Measurements from ENCODE around the gene SYMPK. TPM values are rescaled to one million over a fixed set of nuclear protein-coding genes. Genes with fewer than 3 reads are reported as not detected.
A peak's percentile ranks its signal among the peaks of the same experiment; 100 is the strongest.

The SYMPK gene
- total RNA-seq, 4 donors from 2014 or later: 28.4 to 36.6 (median 31.6) TPM

DNA sequence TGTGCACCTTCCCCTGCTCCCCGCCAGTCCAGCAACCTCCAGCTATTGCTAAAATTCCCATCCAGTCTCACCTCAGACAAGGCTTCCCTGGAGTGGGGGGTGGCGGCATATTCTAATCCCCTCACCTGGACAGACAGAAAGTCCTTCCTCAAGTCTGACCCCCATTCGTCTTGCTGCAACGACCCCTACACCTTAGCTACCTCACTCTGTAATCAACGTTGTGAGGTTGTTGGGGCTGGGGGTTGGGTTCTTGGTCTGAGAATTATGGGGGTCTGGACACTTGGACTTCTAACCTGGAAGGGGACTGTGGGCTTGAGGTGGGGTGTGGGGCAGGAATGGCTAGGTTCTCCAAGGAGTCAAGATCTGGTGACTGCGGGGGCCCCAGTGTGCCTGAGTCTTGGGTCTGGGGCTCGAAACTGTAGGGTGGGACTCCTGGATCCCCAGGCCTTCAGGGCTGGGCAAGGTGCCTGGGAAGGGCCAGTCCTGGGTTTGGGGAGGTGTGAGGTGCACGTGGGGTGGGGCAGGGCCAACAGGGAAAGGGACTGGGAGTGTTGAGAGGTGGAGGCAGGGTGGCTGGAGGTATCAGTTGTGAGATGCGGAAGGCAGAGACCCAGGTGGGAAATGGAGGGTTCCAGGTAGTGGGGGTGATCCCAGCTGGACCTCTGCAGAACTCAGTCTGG, 2.5 kb upstream of the SYMPK start:
- intact Hi-C loops (cut with DNase I): no loop called here
- TF ChIP-seq, protein P1, sequence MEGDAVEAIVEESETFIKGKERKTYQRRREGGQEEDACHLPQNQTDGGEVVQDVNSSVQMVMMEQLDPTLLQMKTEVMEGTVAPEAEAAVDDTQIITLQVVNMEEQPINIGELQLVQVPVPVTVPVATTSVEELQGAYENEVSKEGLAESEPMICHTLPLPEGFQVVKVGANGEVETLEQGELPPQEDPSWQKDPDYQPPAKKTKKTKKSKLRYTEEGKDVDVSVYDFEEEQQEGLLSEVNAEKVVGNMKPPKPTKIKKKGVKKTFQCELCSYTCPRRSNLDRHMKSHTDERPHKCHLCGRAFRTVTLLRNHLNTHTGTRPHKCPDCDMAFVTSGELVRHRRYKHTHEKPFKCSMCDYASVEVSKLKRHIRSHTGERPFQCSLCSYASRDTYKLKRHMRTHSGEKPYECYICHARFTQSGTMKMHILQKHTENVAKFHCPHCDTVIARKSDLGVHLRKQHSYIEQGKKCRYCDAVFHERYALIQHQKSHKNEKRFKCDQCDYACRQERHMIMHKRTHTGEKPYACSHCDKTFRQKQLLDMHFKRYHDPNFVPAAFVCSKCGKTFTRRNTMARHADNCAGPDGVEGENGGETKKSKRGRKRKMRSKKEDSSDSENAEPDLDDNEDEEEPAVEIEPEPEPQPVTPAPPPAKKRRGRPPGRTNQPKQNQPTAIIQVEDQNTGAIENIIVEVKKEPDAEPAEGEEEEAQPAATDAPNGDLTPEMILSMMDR (IDR thresholded peaks at IDR 0.05): no peak
- TF ChIP-seq POLR2A (IDR thresholded peaks at IDR 0.05): no peak
- 64 to 73% methylated on average over 8 to 9 of the region's 9 CpGs for WGBS, 2 donors
- Histone ChIP-seq H3K4me3 (no peak overlapping the region), H3K36me3 (no peaks in the 10 kb centered on the region), H3K27ac (no peak overlapping the region), H3K4me1 (peaks cover 13 to 34% (median 26%) of the 10 kb centered on the region in 3 donors), H3K27me3 (peaks cover 0 to 37% (median 4%) of the 10 kb centered on the region in 4 donors), H3K9me3 (no peaks in the 10 kb centered on the region)
- DNase-seq: no peak

DNA sequence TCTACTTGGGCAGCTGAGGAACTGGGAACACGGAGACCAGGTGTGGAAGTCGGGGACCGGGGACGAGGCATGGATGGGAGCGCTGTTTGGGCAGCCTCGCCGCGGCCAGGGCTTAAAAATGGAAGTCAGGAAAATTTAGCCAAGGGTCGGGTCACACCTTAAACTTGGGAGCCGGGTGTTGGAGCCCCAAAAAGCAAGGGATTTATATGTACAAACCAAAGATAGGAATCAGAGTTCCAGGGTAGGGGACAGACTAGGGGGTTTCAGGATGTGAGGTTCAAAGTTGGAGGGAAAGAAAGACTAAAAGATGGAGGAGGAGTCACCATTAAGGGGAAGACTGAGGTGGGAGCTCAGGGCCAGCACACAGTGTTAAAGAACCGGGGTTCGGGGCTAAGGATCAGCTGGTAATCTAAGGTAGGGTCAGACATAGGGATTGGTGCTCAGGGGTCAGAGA, 1.7 kb upstream of the SYMPK start:
- TF ChIP-seq, protein P1 (IDR thresholded peaks at IDR 0.05): no peak
- no peak for TF ChIP-seq POLR2A (IDR thresholded peaks at IDR 0.05)
- Histone ChIP-seq H3K9me3 (no peaks in the 10 kb centered on the region), H3K4me1 (peaks cover 13 to 39% (median 26%) of the 10 kb centered on the region in 3 donors), H3K27me3 (peaks cover 0 to 37% (median 4%) of the 10 kb centered on the region in 4 donors), H3K4me3 (peak overlapping the region in 3 of 4 donors; percentile 83 to 94 (median 84)), H3K27ac (no peak overlapping the region), H3K36me3 (peaks cover 0 to 5% (median under 1%) of the 10 kb centered on the region in 3 donors)
- DNase-seq: no peak
- 21 to 34% methylated on average over 12 of the region's 12 CpGs for WGBS, 2 donors
- intact Hi-C loops (cut with DNase I): no loop called here

DNA sequence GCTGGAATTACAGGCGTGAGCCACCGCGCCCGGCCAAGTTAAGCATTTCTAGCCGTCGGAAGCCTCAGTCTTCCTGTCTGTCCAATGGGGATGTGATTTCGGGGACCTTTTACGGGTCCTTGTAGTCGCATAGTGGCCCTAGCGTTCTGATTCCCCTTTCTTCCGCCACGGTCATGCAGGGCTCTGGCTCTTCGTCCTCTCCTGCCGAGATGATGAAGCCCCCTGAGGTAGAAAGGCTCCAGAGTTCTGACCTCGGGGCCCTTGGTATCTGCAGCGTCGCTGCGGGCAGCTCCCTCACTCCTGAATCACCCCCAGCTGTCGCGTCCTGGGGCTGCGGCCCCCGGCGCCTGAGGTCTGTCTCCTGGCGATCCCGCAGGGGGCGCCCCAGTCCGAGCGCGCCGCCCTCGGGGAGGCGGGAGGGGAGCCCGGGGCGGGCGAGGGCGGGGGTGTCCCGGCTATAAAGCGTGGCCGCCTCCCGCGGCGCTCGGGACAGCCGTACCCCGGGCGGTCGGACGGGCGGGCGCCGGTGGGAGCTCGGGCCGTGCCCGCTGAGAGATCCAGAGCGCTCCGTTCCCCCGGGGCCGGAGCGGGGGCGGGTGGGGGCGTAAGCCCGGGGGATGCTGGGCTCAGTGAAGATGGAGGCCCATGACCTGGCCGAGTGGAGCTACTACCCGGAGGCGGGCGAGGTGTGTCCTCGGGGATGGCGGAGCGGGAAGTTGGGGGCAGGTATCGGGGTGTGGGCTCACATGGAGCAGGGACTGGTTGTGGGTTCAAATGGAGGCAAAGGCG, 1.1 kb upstream of the SYMPK start, which contains the start of gene FOXA3:
Gene FOXA3, plus strand, starts transcription at position 487 of the 789 bp plus-strand sequence. Its CDS starts 131 bp downstream, at position 618.
- H3K36me3 ChIP-seq: peaks cover 0 to 12% (median 6%) of the 10 kb centered on the region in 3 donors
- no peak for DNase-seq
- H3K27me3 ChIP-seq: peaks cover 0 to 37% (median 4%) of the 10 kb centered on the region in 4 donors
- WGBS, 2 donors: 7 to 9% methylated on average over 3 to 9 of the region's 71 CpGs
- no peak for TF ChIP-seq POLR2A (IDR thresholded peaks at IDR 0.05)
- TF ChIP-seq, protein P1 (IDR thresholded peaks at IDR 0.05): peak in 5 of 6 experiments; percentile 38 to 84 (median 65)
- peak within 1 kb of the TSS; percentile 83 to 94 (median 88) for H3K4me3 ChIP-seq
- intact Hi-C loops (cut with DNase I): no loop called here
- peak within 1 kb of the TSS in 2 of 4 donors; percentile 94 for H3K27ac ChIP-seq
- peaks cover 13 to 39% (median 26%) of the 10 kb centered on the region in 3 donors for H3K4me1 ChIP-seq
- H3K9me3 ChIP-seq: no peaks in the 10 kb centered on the region

DNA sequence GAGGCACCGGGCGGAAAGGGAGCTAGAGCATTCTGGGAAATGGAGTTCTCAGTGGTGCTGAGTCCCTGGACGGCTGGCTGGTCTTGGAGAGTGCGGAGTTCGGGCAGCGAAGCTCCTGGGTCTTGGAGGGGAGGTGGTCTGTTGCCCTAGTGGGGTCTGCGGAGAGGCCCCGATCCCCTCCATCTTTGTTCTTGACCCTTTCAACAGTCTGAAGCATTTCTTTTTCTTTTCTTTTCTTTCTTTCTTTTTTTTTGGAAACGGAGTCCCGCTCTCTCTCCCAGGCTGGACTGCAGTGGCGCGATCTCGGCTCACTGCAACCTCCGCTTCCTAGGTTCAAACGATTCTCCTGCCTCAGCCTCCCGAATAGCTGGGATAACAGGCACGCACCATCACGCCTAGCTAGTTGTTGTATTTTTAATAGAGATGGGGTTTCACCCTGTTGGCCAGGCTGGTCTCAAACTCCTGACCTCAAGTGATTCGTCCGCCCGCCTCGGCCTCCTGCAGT, 440 bp upstream of the SYMPK start:
- DNase-seq: no peak
- Histone ChIP-seq H3K27ac (peak overlapping the region in 2 of 4 donors; percentile 94), H3K4me1 (peaks cover 13 to 39% (median 26%) of the 10 kb centered on the region in 3 donors), H3K36me3 (peaks cover 0 to 18% (median 13%) of the 10 kb centered on the region in 3 donors), H3K9me3 (no peaks in the 10 kb centered on the region), H3K4me3 (peak overlapping the region; percentile 83 to 94 (median 88)), H3K27me3 (peaks cover 0 to 37% (median 4%) of the 10 kb centered on the region in 4 donors)
- WGBS, 2 donors: 2 to 6% methylated on average over 15 to 18 of the region's 22 CpGs
- no peak for TF ChIP-seq POLR2A (IDR thresholded peaks at IDR 0.05)
- TF ChIP-seq, protein P1 (IDR thresholded peaks at IDR 0.05): peak in 1 of 6 experiments; percentile 0
- intact Hi-C loops (cut with DNase I): no loop called here
